Dedifferentiated amniotic fluid mesenchymal stem cell (primary cell): Measurements from ENCODE around the gene NPHP4.
"Not testable (repeated sequence)": the region's sequence is repeated elsewhere in the genome, so short reads cannot be mapped to it uniquely, and the experiment has no call there.

Experiments
- DNase-seq: peaks from one replicate; pipeline ENCODE4 v3.0.0-alpha.2; 2016; ENCODE audit errors: extremely low spot score

The NPHP4 gene

GRCh38 chr1:5855196-5855897 lies 136.9 kb downstream of the NPHP4 start:
- no peak for DNase-seq

- DNase-seq: no peak
Observed at GRCh38 chr1:5854754-5855153, 137.5 kb downstream of the NPHP4 start.

GRCh38 chr1:5853858-5854257 lies 138.4 kb downstream of the NPHP4 start:
- DNase-seq: not testable (repeated sequence)

- no peak for DNase-seq
Observed at GRCh38 chr1:5850503-5850902, 141.7 kb downstream of the NPHP4 start.

- DNase-seq: no peak
Observed at GRCh38 chr1:5849550-5849949, 142.7 kb downstream of the NPHP4 start.

GRCh38 chr1:5847013-5847659 lies 145.1 kb downstream of the NPHP4 start:
- DNase-seq: no peak

- DNase-seq: no peak
Observed at GRCh38 chr1:5845376-5845775, 146.8 kb downstream of the NPHP4 start.

- DNase-seq: no peak
Observed at GRCh38 chr1:5844442-5844841, 147.8 kb downstream of the NPHP4 start.

- no peak for DNase-seq
Observed at GRCh38 chr1:5843521-5844096, 148.6 kb downstream of the NPHP4 start.

GRCh38 chr1:5842679-5843078 lies 149.5 kb downstream of the NPHP4 start:
- DNase-seq: no peak

- no peak for DNase-seq
Observed at GRCh38 chr1:5840551-5841001, 151.6 kb downstream of the NPHP4 start.

- DNase-seq: no peak
Observed at GRCh38 chr1:5839881-5840550, 152.2 kb downstream of the NPHP4 start.

GRCh38 chr1:5839161-5839880 lies 152.9 kb downstream of the NPHP4 start:
- DNase-seq: no peak

GRCh38 chr1:5837976-5838653 lies 154.1 kb downstream of the NPHP4 start:
- no peak for DNase-seq

- DNase-seq: no peak
Observed at GRCh38 chr1:5836776-5837440, 155.3 kb downstream of the NPHP4 start.

- DNase-seq: no peak
Observed at GRCh38 chr1:5835179-5835562, 157.1 kb downstream of the NPHP4 start.

GRCh38 chr1:5834477-5835178 lies 157.6 kb downstream of the NPHP4 start:
- DNase-seq: no peak

- DNase-seq: no peak
Observed at GRCh38 chr1:5833911-5834310, 158.3 kb downstream of the NPHP4 start.

- no peak for DNase-seq
Observed at GRCh38 chr1:5832916-5833895, 159.0 kb downstream of the NPHP4 start.
